Neural progenitor cell (in vitro differentiated cells): ENCODE measurements around the gene SMYD3.

Experiments
- EZH2 ChIP-seq: fragments of 200-600 bp; sonication (generic); IDR thresholded peaks from 2 replicates; pipeline ENCODE4 v1.6.1; 2017; ENCODE audit warnings: antibody characterized with exemption, mild to moderate bottlenecking, moderate library complexity
- EZH2phosphoT487 ChIP-seq: fragments of 200-600 bp; sonication (generic); IDR thresholded peaks from 2 replicates; pipeline ENCODE4 v1.6.1; 2017; ENCODE audit warnings: antibody characterized with exemption
- TF ChIP-seq, protein P1 (sequence below): fragments of 200-600 bp; sonication (generic); IDR thresholded peaks from 2 replicates; pipeline ENCODE4 v1.5.1; 2017; ENCODE audit warnings: antibody characterized with exemption, mild to moderate bottlenecking

DNA sequence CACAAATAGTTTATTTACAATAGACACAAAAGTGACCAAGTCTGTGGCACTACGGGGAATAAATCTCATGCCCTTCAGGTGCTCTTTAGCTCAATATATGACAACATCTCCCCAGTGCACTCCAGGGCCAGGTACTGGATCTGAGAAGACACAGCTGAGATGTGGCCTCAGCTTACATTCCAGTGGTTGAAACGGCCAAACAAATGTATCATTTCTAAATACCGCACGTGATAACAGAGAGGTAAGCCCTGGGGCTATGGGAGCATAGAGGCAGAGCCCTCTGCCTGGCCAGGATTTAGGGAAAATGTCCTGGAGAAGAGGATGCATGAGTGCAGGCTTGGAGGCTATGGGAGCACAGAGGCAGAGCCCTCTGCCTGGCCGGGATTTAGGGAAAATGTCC, 630.5 kb downstream of the SMYD3 start:
- TF ChIP-seq, protein P1, sequence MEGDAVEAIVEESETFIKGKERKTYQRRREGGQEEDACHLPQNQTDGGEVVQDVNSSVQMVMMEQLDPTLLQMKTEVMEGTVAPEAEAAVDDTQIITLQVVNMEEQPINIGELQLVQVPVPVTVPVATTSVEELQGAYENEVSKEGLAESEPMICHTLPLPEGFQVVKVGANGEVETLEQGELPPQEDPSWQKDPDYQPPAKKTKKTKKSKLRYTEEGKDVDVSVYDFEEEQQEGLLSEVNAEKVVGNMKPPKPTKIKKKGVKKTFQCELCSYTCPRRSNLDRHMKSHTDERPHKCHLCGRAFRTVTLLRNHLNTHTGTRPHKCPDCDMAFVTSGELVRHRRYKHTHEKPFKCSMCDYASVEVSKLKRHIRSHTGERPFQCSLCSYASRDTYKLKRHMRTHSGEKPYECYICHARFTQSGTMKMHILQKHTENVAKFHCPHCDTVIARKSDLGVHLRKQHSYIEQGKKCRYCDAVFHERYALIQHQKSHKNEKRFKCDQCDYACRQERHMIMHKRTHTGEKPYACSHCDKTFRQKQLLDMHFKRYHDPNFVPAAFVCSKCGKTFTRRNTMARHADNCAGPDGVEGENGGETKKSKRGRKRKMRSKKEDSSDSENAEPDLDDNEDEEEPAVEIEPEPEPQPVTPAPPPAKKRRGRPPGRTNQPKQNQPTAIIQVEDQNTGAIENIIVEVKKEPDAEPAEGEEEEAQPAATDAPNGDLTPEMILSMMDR, result no peak
- no peak for TF ChIP-seq EZH2
- no peak for TF ChIP-seq EZH2phosphoT487
